Measurements from ENCODE around the gene TMTC1.

TMTC1 gene

DNA sequence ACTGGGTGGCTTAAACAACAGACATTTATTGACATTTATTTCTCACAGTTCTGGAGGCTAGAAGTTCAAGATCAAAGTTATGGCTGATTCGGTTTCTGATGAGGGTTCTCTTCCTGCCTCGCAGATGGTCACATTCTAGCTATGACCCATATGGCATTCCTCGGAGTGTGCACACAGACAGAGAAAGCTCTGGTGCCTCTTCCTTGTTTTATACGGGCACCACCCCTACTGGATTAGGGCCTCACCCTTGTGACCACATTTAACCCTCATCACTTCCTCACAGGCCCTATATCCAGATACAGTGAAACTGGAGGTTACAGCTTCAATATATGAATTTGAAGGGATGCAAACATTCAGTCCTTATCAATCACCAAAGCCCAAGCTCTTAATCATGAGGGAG is 209.2 kb downstream of the TMTC1 start:
- peaks cover 1% of the 10 kb centered on the region for H3K79me2 ChIP-seq
- no peaks in the 10 kb centered on the region for H3K9me3 ChIP-seq (ENCODE audit: control insufficient read depth, low read length)
- no peaks in the 10 kb centered on the region for H3K27me3 ChIP-seq (ENCODE audit: control insufficient read depth, insufficient read depth, low read length)
- peak overlapping the region; percentile 60 for H3K27ac ChIP-seq
- H3K9ac ChIP-seq = no peak overlapping the region
- H3K4me2 ChIP-seq (ENCODE audit: low read length) = no peak overlapping the region
- TF ChIP-seq, protein P1, sequence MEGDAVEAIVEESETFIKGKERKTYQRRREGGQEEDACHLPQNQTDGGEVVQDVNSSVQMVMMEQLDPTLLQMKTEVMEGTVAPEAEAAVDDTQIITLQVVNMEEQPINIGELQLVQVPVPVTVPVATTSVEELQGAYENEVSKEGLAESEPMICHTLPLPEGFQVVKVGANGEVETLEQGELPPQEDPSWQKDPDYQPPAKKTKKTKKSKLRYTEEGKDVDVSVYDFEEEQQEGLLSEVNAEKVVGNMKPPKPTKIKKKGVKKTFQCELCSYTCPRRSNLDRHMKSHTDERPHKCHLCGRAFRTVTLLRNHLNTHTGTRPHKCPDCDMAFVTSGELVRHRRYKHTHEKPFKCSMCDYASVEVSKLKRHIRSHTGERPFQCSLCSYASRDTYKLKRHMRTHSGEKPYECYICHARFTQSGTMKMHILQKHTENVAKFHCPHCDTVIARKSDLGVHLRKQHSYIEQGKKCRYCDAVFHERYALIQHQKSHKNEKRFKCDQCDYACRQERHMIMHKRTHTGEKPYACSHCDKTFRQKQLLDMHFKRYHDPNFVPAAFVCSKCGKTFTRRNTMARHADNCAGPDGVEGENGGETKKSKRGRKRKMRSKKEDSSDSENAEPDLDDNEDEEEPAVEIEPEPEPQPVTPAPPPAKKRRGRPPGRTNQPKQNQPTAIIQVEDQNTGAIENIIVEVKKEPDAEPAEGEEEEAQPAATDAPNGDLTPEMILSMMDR (IDR thresholded peaks at IDR 0.05) = no peak
- H3K4me1 ChIP-seq = peaks cover 19% of the 10 kb centered on the region
- no peaks in the 10 kb centered on the region for H3K36me3 ChIP-seq (ENCODE audit: control insufficient read depth, insufficient read depth, low read length)
- H2AFZ ChIP-seq = peak overlapping the region; percentile 13
- no peak overlapping the region for H3K4me3 ChIP-seq (ENCODE audit: low read depth, low read length)

DNA sequence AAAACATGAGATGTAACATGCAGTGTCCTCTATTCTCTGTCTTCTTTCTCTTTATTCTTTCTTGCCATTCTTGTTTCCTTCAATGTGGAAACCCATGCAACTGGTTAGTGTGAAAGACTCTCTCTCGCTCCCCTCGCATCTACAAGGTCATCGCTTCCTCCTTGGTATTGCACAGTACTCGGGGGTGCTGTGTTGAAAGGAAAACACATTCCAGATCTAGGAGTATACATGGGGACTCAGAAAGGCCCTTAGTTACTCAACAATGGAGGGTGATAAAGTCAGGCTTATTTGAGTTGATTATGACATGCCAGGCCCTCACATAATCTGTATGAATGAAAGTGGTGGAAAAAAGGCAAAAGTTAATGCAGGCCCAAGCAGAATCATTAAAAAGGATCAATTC is 210.8 kb downstream of the TMTC1 start:
- TF ChIP-seq, protein P1 (IDR thresholded peaks at IDR 0.05) = no peak
- no peak overlapping the region for H3K9ac ChIP-seq
- no peaks in the 10 kb centered on the region for H3K36me3 ChIP-seq (ENCODE audit: control insufficient read depth, insufficient read depth, low read length)
- H3K79me2 ChIP-seq = no peaks in the 10 kb centered on the region
- H3K27ac ChIP-seq = peak overlapping the region; percentile 60
- no peak overlapping the region for H2AFZ ChIP-seq
- H3K27me3 ChIP-seq (ENCODE audit: control insufficient read depth, insufficient read depth, low read length) = no peaks in the 10 kb centered on the region
- H3K4me1 ChIP-seq = peaks cover 20% of the 10 kb centered on the region
- no peaks in the 10 kb centered on the region for H3K9me3 ChIP-seq (ENCODE audit: control insufficient read depth, low read length)
- H3K4me2 ChIP-seq (ENCODE audit: low read length) = no peak overlapping the region
- H3K4me3 ChIP-seq (ENCODE audit: low read depth, low read length) = no peak overlapping the region

DNA sequence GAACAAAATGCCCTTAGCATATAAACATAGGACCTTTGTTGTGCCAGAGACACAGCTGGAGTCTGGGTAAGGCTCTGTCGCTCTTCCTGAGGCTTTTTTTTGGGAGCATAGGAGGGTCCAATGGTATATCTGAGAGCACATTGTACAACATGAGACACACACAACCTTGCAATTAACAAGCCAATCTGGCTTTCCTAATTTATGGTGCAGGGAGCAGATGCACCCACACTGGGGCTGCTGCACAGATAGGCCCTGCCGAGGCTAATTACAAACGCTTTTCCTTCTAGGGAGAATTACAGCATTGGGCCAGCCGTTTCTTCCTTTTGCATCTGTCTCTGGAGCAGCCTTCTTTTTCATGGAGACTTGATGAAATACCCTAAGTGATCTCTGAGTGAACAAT is 211.3 kb downstream of the TMTC1 start:
- no peaks in the 10 kb centered on the region for H3K79me2 ChIP-seq
- peak overlapping the region; percentile 60 for H3K27ac ChIP-seq
- no peaks in the 10 kb centered on the region for H3K27me3 ChIP-seq (ENCODE audit: control insufficient read depth, insufficient read depth, low read length)
- TF ChIP-seq, protein P1 (IDR thresholded peaks at IDR 0.05) = no peak
- no peak overlapping the region for H3K4me3 ChIP-seq (ENCODE audit: low read depth, low read length)
- no peaks in the 10 kb centered on the region for H3K36me3 ChIP-seq (ENCODE audit: control insufficient read depth, insufficient read depth, low read length)
- no peak overlapping the region for H3K9ac ChIP-seq
- no peak overlapping the region for H2AFZ ChIP-seq
- no peak overlapping the region for H3K4me2 ChIP-seq (ENCODE audit: low read length)
- peaks cover 25% of the 10 kb centered on the region for H3K4me1 ChIP-seq
- H3K9me3 ChIP-seq (ENCODE audit: control insufficient read depth, low read length) = no peaks in the 10 kb centered on the region

DNA sequence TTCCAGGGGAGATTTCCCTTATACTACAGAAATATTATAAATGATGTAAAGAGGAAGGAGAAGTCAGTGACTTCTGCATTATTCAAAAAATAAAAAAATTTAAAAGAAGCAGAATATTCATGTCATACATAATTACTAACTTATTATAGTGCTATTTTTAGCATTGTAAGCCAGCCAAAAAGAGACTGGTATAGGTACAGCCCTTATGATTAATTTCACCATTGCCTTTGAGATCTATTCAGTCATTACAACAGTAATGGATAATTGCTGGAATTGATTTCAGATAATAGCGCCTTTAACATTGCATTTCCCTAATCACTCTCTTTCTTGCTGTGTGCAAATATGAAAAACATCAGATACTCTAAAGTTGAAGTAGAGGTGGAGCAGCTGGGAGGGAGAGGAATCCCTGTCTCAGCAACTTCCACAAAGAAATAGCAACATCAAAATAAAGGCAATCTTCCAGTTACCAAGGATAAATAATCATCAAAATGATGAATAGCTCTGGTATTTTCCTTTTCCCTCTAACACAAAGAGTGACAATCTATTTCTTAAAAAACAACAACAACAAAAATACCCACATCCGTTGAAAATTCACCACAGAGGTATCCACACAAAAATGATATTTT is 214.5 kb downstream of the TMTC1 start:
- no peak overlapping the region for H3K9ac ChIP-seq
- peak overlapping the region; percentile 94 for H3K27ac ChIP-seq
- peaks cover 54% of the 10 kb centered on the region for H3K4me1 ChIP-seq

More for the DNA sequence above, 214.5 kb downstream of the TMTC1 start:
- Histone ChIP-seq H3K79me2 (peaks cover 6% of the 10 kb centered on the region), H2AFZ (peak overlapping the region; percentile 30), H3K36me3 (ENCODE audit: control insufficient read depth, insufficient read depth, low read length) (no peaks in the 10 kb centered on the region), H3K27me3 (ENCODE audit: control insufficient read depth, insufficient read depth, low read length) (no peaks in the 10 kb centered on the region), H3K9me3 (ENCODE audit: control insufficient read depth, low read length) (no peaks in the 10 kb centered on the region), H3K4me2 (ENCODE audit: low read length) (no peak overlapping the region), H3K4me3 (ENCODE audit: low read depth, low read length) (no peak overlapping the region)
- TF ChIP-seq, protein P1 (IDR thresholded peaks at IDR 0.05) = no peak
